GM18868 (cell line): Measurements from ENCODE around the gene RPL13.

Experiments used
- ATAC-seq: cut with Tn5 transposase; IDR thresholded peaks from one replicate; pipeline ENCODE4 v1.9.1; 2021; ENCODE audit warnings: mild to moderate bottlenecking, moderate library complexity; ENCODE audit not compliant: unreplicated experiment

RPL13 gene

DNA sequence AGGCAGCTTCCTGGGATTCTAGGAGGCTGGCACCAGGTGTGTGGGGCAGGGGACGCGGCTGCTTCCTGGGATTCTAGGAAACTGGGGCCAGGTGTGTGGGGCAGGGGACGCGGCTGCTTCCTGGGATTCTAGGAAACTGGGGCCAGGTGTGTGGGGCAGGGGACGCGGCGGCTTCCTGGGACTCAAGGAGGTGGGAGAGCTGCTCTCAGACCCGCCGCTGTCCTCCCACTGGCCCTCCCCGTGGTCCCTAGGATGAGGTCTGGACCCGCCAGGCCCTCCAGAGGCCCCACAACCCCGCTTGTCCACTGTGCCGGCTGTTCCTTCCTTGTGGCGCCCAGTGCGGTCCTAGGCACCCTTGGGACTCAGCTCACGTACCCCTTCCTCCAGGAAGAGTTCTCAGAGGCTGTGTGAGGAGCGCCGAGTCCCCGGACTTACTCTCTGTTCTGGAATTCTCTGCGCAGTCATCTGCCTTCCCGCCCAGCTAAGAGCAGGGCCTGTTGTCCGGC lies 53.5 kb downstream of the RPL13 start:
- no peak for ATAC-seq
